Measurements from ENCODE around the gene ANGPTL5.

- no peak for TF ChIP-seq CTCF (IDR thresholded peaks at IDR 0.05)
- TF ChIP-seq, protein P1, sequence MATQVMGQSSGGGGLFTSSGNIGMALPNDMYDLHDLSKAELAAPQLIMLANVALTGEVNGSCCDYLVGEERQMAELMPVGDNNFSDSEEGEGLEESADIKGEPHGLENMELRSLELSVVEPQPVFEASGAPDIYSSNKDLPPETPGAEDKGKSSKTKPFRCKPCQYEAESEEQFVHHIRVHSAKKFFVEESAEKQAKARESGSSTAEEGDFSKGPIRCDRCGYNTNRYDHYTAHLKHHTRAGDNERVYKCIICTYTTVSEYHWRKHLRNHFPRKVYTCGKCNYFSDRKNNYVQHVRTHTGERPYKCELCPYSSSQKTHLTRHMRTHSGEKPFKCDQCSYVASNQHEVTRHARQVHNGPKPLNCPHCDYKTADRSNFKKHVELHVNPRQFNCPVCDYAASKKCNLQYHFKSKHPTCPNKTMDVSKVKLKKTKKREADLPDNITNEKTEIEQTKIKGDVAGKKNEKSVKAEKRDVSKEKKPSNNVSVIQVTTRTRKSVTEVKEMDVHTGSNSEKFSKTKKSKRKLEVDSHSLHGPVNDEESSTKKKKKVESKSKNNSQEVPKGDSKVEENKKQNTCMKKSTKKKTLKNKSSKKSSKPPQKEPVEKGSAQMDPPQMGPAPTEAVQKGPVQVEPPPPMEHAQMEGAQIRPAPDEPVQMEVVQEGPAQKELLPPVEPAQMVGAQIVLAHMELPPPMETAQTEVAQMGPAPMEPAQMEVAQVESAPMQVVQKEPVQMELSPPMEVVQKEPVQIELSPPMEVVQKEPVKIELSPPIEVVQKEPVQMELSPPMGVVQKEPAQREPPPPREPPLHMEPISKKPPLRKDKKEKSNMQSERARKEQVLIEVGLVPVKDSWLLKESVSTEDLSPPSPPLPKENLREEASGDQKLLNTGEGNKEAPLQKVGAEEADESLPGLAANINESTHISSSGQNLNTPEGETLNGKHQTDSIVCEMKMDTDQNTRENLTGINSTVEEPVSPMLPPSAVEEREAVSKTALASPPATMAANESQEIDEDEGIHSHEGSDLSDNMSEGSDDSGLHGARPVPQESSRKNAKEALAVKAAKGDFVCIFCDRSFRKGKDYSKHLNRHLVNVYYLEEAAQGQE (IDR thresholded peaks at IDR 0.05; ENCODE audit: insufficient read depth in 1 of 2, low read depth in 2 of 2, low read length in 1 of 2), result no peak
- no peak for TF ChIP-seq POLR2AphosphoS5 (IDR thresholded peaks at IDR 0.05; ENCODE audit: low read depth, low read length)
- no peak for TF ChIP-seq TCF7L2 (IDR thresholded peaks at IDR 0.05; ENCODE audit: low read depth, low read length)
- no peak for TF ChIP-seq SIN3A (IDR thresholded peaks at IDR 0.05; ENCODE audit: borderline replicate concordance, insufficient read depth, low read depth, low read length)
These were observed 71.7 kb downstream of the ANGPTL5 start for GRCh38 chr11:101844608-101845007.
